Heart left ventricle (tissue), 16 donors: ENCODE measurements around the gene PRKG1. TPM values are rescaled to one million over a fixed set of nuclear protein-coding genes. Genes with fewer than 3 reads are reported as not detected.

Experiments
- ATAC-seq, 4 donors: fragments of 200-7000 bp; cut with Tn5 transposase; one replicate each; pipeline ENCODE4 v1.9.1; 2020 to 2022; ENCODE audit warnings: moderate library complexity in 4 of 4, mild to moderate bottlenecking in 3 of 4, moderate number of reproducible peaks in 1 of 4
- DNase-seq, 5 donors: peaks; one replicate each; pipeline ENCODE4 v3.0.0-alpha.2; 2020
- H3K27ac ChIP-seq, 12 donors: fragments of 200-600 bp; sonication (generic) in 4 of 12; one replicate each; pipeline versions ENCODE4 v1.5.0 to v1.8.0; 2016 to 2022; ENCODE audit warnings: mild to moderate bottlenecking in 2 of 12
- H3K27me3 ChIP-seq, 9 donors: fragments of 200-600 bp; sonication (generic) in 2 of 9; one replicate each; pipeline versions ENCODE4 v1.5.1 to v1.8.0; 2016 to 2022; ENCODE audit warnings: mild to moderate bottlenecking in 3 of 9
- H3K36me3 ChIP-seq, 9 donors: fragments of 200-600 bp; sonication (generic) in 2 of 9; one replicate each; pipeline versions ENCODE4 v1.5.0 to v1.8.0; 2018 to 2022; ENCODE audit warnings: mild to moderate bottlenecking in 2 of 9
- H3K4me1 ChIP-seq, 12 donors: fragments of 200-600 bp; sonication (generic) in 4 of 12; one replicate each; pipeline versions ENCODE4 v1.5.0 to v1.8.0; 2016 to 2022; ENCODE audit warnings: mild to moderate bottlenecking in 3 of 12
- H3K4me3 ChIP-seq, 12 donors: fragments of 200-600 bp; sonication (generic) in 4 of 12; one replicate each; pipeline versions ENCODE4 v1.5.0 to v1.8.0; 2017 to 2022; ENCODE audit warnings: mild to moderate bottlenecking in 9 of 12, moderate library complexity in 4 of 12
- H3K9me3 ChIP-seq, 12 donors: fragments of 200-600 bp; sonication (generic) in 4 of 12; one replicate each; pipeline versions ENCODE4 v1.5.0 to v1.8.0; 2016 to 2022; ENCODE audit warnings: mild to moderate bottlenecking in 1 of 12
- CTCF ChIP-seq, 12 donors: fragments of 200-600 bp; sonication (generic) in 4 of 12; IDR thresholded peaks; one replicate each; pipeline versions ENCODE4 v1.5.0 to v1.8.0; 2018 to 2022; ENCODE audit warnings: antibody characterized with exemption in 12 of 12, mild to moderate bottlenecking in 5 of 12
- POLR2A ChIP-seq, 2 donors: fragments of 450-650 bp; IDR thresholded peaks; one replicate each; pipeline ENCODE4 v1.6.1; 2017; ENCODE audit warnings: antibody characterized with exemption in 2 of 2, mild to moderate bottlenecking in 2 of 2, moderate library complexity in 2 of 2
- WGBS, 4 donors: extraction: QIAGEN DNeasy Blood & Tissue Kit in 2 of 4; methylation state at CpG; one replicate each; pipeline versions ENCODE4 v1.1.5 to v1.1.7; 2013 to 2018; 5-methylcytosine and 5-hydroxymethylcytosine counted together
- intact Hi-C, 10 donors: fragments of 100-400 bp; cut with DNase I; formaldehyde crosslinking; loops; one replicate each; pipeline versions ENCODE4 v1.11.1 to v1.14.2; 2022
- polyA plus RNA-seq, 2 donors: library from polyadenylated mRNA; stranded (reverse); fragments of 200-250 nt; gene quantifications; one replicate each; pipeline ENCODE4 v1.2.3, GENCODE V29; 2013
- total RNA-seq, 9 donors: library from RNA; depleted of rRNA in 2 of 9; stranded (reverse); fragments of >200 nt in 2 of 9; fragmentation: NEBNext Ultra II Directional in 3 of 9; extraction: Animal tissue kit (Norgen Biotek cat#: 25700) in 3 of 9; gene quantifications; one replicate each; pipeline versions ENCODE4 v1.1.0 to v1.2.4, GENCODE V29; 2016 to 2023
- donor health status: ischemic (EF 13 %, LVEDD 7.1; RV severe dilation, severe dysfunction).
- donor health status: healthy with polysubstance abuse.
- donor health status: DM: no; HTN: yes; CAD: no.
- donor health status: DM: no; HTN: no; CAD: no.
- donor health status: ischemic (EF 25% LVEDD 6.9; RV normal size, moderate dysfunction).
- donor health status: ischemic (EF 25% LVEDD 5.7; RV mildly dilated, moderate dysfunction).
- donor health status: healthy.
- donor health status: DM: yes; HTN: yes; CAD: no.
- donor health status: ischemic (EF 35%, LVEDD 5.7; RV mildly dilated, moderate dysfunction).
- donor health status: nonischemic (EF 11% LVEDD 7.7; RV severe dilation, severe dysfunction).
- donor health status: DM: yes; HTN: yes; CAD: no.
- donor health status: PGD.
- donor health status: ischemic (EF 29% LVEDD 5.4; RV normal size, mild dysfunction).
- donor health status: nonischemic (EF 23%, LVEDD 6.1; RV moderate dilation, normal function).

Gene PRKG1
- total and polyA plus RNA-seq, 11 donors, result 5.5 to 37.3 (median 29.3) TPM

- peak overlapping the region in 1 of 12 donors; percentile 30 for H3K27ac ChIP-seq
- H3K4me3 ChIP-seq, result no peak overlapping the region
- no peaks in the 10 kb centered on the region for H3K27me3 ChIP-seq
- H3K4me1 ChIP-seq, result peaks cover 7 to 62% (median 44%) of the 10 kb centered on the region in 12 donors
- intact Hi-C loops, result no loop called here
- no peak for ATAC-seq
- no peaks in the 10 kb centered on the region for H3K9me3 ChIP-seq
- peaks cover 0 to 22% (median 10%) of the 10 kb centered on the region in 9 donors for H3K36me3 ChIP-seq
- no peak for TF ChIP-seq CTCF (IDR thresholded peaks at IDR 0.05)
- TF ChIP-seq POLR2A (IDR thresholded peaks at IDR 0.05), result no peak
- WGBS, 4 donors, result 61 to 84% (median 67%) methylated on average over 1 of the region's 1 CpG
- DNase-seq, result no peak
These were observed 622.0 kb downstream of the PRKG1 start for GRCh38 chr10:51696251-51696650.

- intact Hi-C loops, result no loop called here
- Histone ChIP-seq H3K9me3 (no peaks in the 10 kb centered on the region), H3K4me3 (peak overlapping the region; percentile 58 to 93 (median 74)), H3K27me3 (no peaks in the 10 kb centered on the region), H3K27ac (peak overlapping the region in 11 of 12 donors; percentile 88 to 98 (median 95)), H3K4me1 (peaks cover 7 to 61% (median 44%) of the 10 kb centered on the region in 12 donors), H3K36me3 (peaks cover 0 to 22% (median 10%) of the 10 kb centered on the region in 9 donors)
- no peak for TF ChIP-seq CTCF (IDR thresholded peaks at IDR 0.05)
- TF ChIP-seq POLR2A (IDR thresholded peaks at IDR 0.05), result no peak
- ATAC-seq (peak in 1 of 4 donors; percentile 6), DNase-seq (peak in 1 of 5 donors; percentile 24)
- 79 to 81% (median 80%) methylated on average over 6 to 8 of the region's 8 CpGs for WGBS, 4 donors
These were observed 624.3 kb downstream of the PRKG1 start for GRCh38 chr10:51698473-51699063.

GRCh38 chr10:51699145-51699474 lies 624.8 kb downstream of the PRKG1 start:
- Histone ChIP-seq H3K36me3 (peaks cover 0 to 22% (median 10%) of the 10 kb centered on the region in 9 donors), H3K27me3 (no peaks in the 10 kb centered on the region), H3K27ac (peak overlapping the region; percentile 88 to 98 (median 94)), H3K9me3 (no peaks in the 10 kb centered on the region), H3K4me3 (peak overlapping the region; percentile 58 to 93 (median 74)), H3K4me1 (peaks cover 7 to 56% (median 44%) of the 10 kb centered on the region in 12 donors)
- TF ChIP-seq CTCF (IDR thresholded peaks at IDR 0.05), result no peak
- no peak for TF ChIP-seq POLR2A (IDR thresholded peaks at IDR 0.05)
- peak; percentile 43 to 50 (median 44) for ATAC-seq
- DNase-seq, result peak in 1 of 5 donors; percentile 24
- intact Hi-C loops, result no loop called here
- WGBS, 4 donors, result 0 to 1% (median 0%) methylated on average over 13 to 14 of the region's 14 CpGs

GRCh38 chr10:51699475-51700227 lies 625.4 kb downstream of the PRKG1 start, which contains the start of gene CSTF2T:
Gene CSTF2T (minus strand): TSS chr10:51699595. CDS start chr10:51699549, 46 bp downstream.
- WGBS, 4 donors, result 0 to 1% (median 1%) methylated on average over 45 of the region's 45 CpGs
- peak; percentile 90 to 92 (median 91) for DNase-seq
- Histone ChIP-seq H3K4me1 (peaks cover 7 to 51% (median 41%) of the 10 kb centered on the region in 12 donors), H3K27me3 (no peaks in the 10 kb centered on the region), H3K27ac (peak within 1 kb of the TSS; percentile 88 to 98 (median 94)), H3K9me3 (no peaks in the 10 kb centered on the region), H3K4me3 (peak within 1 kb of the TSS; percentile 58 to 93 (median 74)), H3K36me3 (peaks cover 0 to 22% (median 10%) of the 10 kb centered on the region in 9 donors)
- TF ChIP-seq CTCF (IDR thresholded peaks at IDR 0.05) (no peak), POLR2A (IDR thresholded peaks at IDR 0.05) (peak in 1 of 2 donors; percentile 18)
- peak; percentile 95 to 98 (median 97) for ATAC-seq
- intact Hi-C loops, result loop anchor here in 3 of 10 donors (10.0 kb wide), 1 partner anchor 255 kb away; no protein-coding TSS in a partner anchor
